Activated CD4-positive, alpha-beta T cell treated with anti-CD3 and anti-CD28 coated beads, Interleukin-2, amount 10 ng/mL, durations not matched to agents 24 days and 14 days (primary cell): ENCODE measurements around the gene PTBP1. TPM values are rescaled to one million over a fixed set of nuclear protein-coding genes. Genes with fewer than 3 reads are reported as not detected.

Experiments used
- total RNA-seq: library from RNA; stranded (reverse); gene quantifications from 2 replicates; pipeline ENCODE4 v1.2.3, GENCODE V29; 2022

The PTBP1 gene
- total RNA-seq, 1 donor from 2014 or later, result 789 TPM

Other genes with a start within 250 kb of the PTBP1 start
- 291 and 297 TPM in 2 replicates for gene BSG, start 224.9 kb upstream of the PTBP1 start, total RNA-seq
- 1.1 TPM in 2 replicates for gene HCN2, start 207.6 kb upstream of the PTBP1 start, total RNA-seq
- 103 and 104 TPM in 2 replicates for gene POLRMT, start 163.9 kb upstream of the PTBP1 start, total RNA-seq
- gene FGF22, start 157.6 kb upstream of the PTBP1 start, total RNA-seq, result not detected in 2 replicates
- gene RNF126, start 134.2 kb upstream of the PTBP1 start, total RNA-seq, result 109 and 110 TPM in 2 replicates
- gene FSTL3, start 121.1 kb upstream of the PTBP1 start, total RNA-seq, result 7.2 and 7.7 TPM in 2 replicates
- gene PRSS57, start 102.0 kb upstream of the PTBP1 start, total RNA-seq, result not detected in 2 replicates
- gene PALM, start 88.5 kb upstream of the PTBP1 start, total RNA-seq, result 0.24 TPM in 1 of 2 replicates, not detected in the other
- not detected in 2 replicates for gene MISP, start 46.3 kb upstream of the PTBP1 start, total RNA-seq
- not detected in 2 replicates for gene PLPPR3, start 24.5 kb downstream of the PTBP1 start, total RNA-seq
- gene AZU1, start 30.4 kb downstream of the PTBP1 start, total RNA-seq, result not detected in 2 replicates
- gene PRTN3, start 43.5 kb downstream of the PTBP1 start, total RNA-seq, result not detected in 2 replicates
- gene ELANE, start 54.9 kb downstream of the PTBP1 start, total RNA-seq, result not detected in 2 replicates
- 1.4 and 2.5 TPM in 2 replicates for gene CFD, start 62.2 kb downstream of the PTBP1 start, total RNA-seq
- 58.1 and 61.1 TPM in 2 replicates for gene MED16, start 95.7 kb downstream of the PTBP1 start, total RNA-seq
- gene RNU6-9, start 96.0 kb downstream of the PTBP1 start, total RNA-seq, result not detected in 2 replicates
- gene R3HDM4, start 115.8 kb downstream of the PTBP1 start, total RNA-seq, result 86.8 and 91.5 TPM in 2 replicates
- gene KISS1R, start 119.9 kb downstream of the PTBP1 start, total RNA-seq, result 12.9 and 16.8 TPM in 2 replicates
- gene ARID3A, start 128.6 kb downstream of the PTBP1 start, total RNA-seq, result 35.6 and 36.6 TPM in 2 replicates
- gene WDR18, start 186.9 kb downstream of the PTBP1 start, total RNA-seq, result 104 and 111 TPM in 2 replicates
- 0.07 TPM in 1 of 2 replicates, not detected in the other for gene GRIN3B, start 203.0 kb downstream of the PTBP1 start, total RNA-seq
- 154 and 156 TPM in 2 replicates for gene TMEM259, start 223.7 kb downstream of the PTBP1 start, total RNA-seq
- not detected in 2 replicates for gene RNU6-2, start 224.1 kb downstream of the PTBP1 start, total RNA-seq
- 112 TPM in 2 replicates for gene CNN2, start 229.2 kb downstream of the PTBP1 start, total RNA-seq
- 15.8 TPM in 2 replicates for gene ABCA7, start 242.7 kb downstream of the PTBP1 start, total RNA-seq